Activated CD4-positive, alpha-beta T cell treated with anti-CD3 and anti-CD28 coated beads, Interleukin-2, amount 10 ng/mL, durations not matched to agents 7 days and 5 days (primary cell): Measurements from ENCODE around the gene HELZ. TPM values are rescaled to one million over a fixed set of nuclear protein-coding genes. Genes with fewer than 3 reads are reported as not detected.
"Not testable (repeated sequence)": the region's sequence is repeated elsewhere in the genome, so short reads cannot be mapped to it uniquely, and the experiment has no call there.

Source experiments
- CTCF ChIA-PET: fragments of 350-600 bp; sonication (Branson Sonifier 250); formaldehyde crosslinking; loops from one replicate; lab custom pipeline; 2021; ENCODE audit warnings: antibody characterized with exemption; lab: Charles Lee
- POLR2A ChIA-PET: fragments of 350-600 bp; sonication (Branson Sonifier 250); formaldehyde crosslinking; loops from one replicate; lab custom pipeline; 2021; ENCODE audit warnings: antibody characterized with exemption; lab: Charles Lee
- DNase-seq: peaks from one replicate; pipeline ENCODE4 v3.0.0-alpha.2; 2020
- H3K27ac Mint-ChIP-seq: one replicate; pipeline ENCODE4 v1.8.0; 2021; ENCODE audit warnings: mild to moderate bottlenecking, moderate library complexity, mixed read lengths
- H3K27me3 Mint-ChIP-seq: one replicate; pipeline ENCODE4 v1.8.0; 2021; ENCODE audit warnings: mixed read lengths
- H3K36me3 Mint-ChIP-seq: one replicate; pipeline ENCODE4 v1.8.0; 2021; ENCODE audit warnings: low read depth, mixed read lengths
- H3K4me1 Mint-ChIP-seq: one replicate; pipeline ENCODE4 v1.8.0; 2021; ENCODE audit warnings: mixed read lengths
- H3K4me3 Mint-ChIP-seq: one replicate; pipeline ENCODE4 v1.8.0; 2021; ENCODE audit warnings: mild to moderate bottlenecking, moderate library complexity, mixed read lengths
- H3K9me3 Mint-ChIP-seq: one replicate; pipeline ENCODE4 v1.8.0; 2021; ENCODE audit warnings: mixed read lengths
- total RNA-seq, 2 experiments: library from RNA; stranded (reverse); gene quantifications; one replicate each; pipeline ENCODE4 v1.2.3, GENCODE V29; 2021

Gene HELZ
- total RNA-seq, 2 experiments from 2014 or later = 76.8 to 77.3 TPM

DNA sequence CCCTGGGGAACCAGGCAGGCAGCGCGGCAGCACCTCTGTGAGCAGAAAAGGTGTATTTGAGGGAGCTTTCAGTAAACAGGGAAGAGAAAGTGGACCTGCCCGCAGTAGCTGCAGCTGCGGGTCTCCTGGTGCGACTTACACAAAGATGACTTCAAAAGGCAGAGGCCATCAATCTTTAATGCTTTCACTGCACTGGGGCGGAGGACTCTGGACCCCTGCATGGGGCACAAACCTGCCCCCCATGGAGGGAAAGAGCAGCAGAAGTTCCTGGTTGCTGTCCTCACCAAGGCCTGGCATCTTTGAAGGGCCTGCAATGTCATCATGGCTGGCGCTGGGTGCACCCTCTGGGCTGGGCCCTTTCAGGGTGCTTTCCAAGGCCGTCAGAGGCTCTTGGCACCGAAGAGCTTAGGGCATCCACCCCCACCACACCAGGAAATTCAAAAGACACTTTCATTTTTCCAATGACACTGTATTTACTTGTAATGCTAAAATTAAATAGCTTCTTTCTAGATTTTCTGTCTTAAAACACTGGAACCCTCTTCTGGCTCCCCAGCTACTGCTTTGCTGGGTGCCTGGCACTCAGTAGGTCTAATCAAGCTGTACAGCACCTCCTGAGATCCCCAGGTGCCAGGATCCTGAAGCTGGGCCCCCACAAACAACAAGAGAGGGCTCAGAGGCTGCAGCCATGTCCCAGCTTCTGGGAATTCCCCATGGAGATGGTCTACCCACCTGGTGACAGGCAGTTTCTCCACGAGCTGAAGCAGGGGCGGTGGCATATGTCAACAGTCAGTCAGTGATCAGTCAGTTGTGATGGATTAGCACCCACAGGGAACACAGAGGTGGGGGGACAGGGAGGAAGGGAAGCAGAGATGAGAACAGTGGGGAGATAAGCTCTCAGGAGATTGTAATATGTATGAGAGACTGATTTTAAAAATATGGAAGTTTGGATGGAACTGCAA is 202.8 kb downstream of the HELZ start:
- POLR2A ChIA-PET = no interaction called here
- Mint-ChIP-seq H3K27me3 (no peaks in the 10 kb centered on the region), H3K27ac (no peak overlapping the region), H3K9me3 (peaks cover under 1% of the 10 kb centered on the region), H3K4me3 (no peak overlapping the region), H3K4me1 (no peaks in the 10 kb centered on the region), H3K36me3 (no peaks in the 10 kb centered on the region)
- no peak for DNase-seq
- CTCF ChIA-PET = no interaction called here

DNA sequence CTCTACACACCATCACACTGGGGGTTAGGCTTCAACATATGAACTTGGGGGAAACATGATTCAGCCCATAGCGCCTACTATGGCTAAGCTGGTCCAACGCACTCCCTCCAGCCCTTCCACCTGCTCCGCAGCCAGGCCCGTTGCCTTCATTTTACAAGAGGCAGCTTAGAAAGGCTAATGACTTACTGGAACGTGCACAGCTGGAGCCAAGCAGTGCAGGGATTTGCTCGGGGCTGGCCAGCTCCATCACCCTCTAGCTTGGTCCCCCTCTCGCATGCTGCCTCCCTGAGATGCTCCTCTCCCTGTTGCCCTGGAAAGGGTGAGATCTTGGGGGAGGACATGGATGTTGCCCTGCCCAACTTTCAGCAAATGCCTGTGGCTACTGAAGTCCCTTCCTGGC is 203.5 kb downstream of the HELZ start:
- Mint-ChIP-seq H3K9me3 (no peaks in the 10 kb centered on the region), H3K36me3 (no peaks in the 10 kb centered on the region), H3K4me1 (no peaks in the 10 kb centered on the region), H3K27me3 (peaks cover under 1% of the 10 kb centered on the region), H3K4me3 (no peak overlapping the region), H3K27ac (no peak overlapping the region)
- ChIA-PET CTCF (no interaction called here), POLR2A (no interaction called here)
- no peak for DNase-seq

DNA sequence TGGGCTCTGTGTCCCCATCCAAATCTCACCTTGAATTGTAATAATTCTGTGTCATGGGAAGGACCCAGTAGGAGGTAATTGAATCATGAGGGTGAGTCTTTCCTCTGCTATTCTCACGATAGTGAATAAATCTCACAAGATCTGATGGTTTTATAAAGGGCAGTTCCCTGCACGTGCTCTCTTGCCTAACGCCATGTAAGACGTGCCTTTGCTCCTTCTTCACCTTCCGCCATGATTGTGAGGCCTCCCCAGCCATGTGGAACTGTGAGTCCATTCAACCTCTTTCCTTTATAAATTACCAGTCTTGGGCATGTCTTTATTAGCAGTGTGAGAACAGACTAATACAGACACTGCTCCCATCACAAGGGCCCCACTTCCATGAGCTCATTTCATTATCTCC is 203.9 kb downstream of the HELZ start:
- POLR2A ChIA-PET, H3K27me3 Mint-ChIP-seq, H3K36me3 Mint-ChIP-seq, H3K4me3 Mint-ChIP-seq, H3K27ac Mint-ChIP-seq, H3K4me1 Mint-ChIP-seq, CTCF ChIA-PET, H3K9me3 Mint-ChIP-seq, DNase-seq: not testable (repeated sequence)

DNA sequence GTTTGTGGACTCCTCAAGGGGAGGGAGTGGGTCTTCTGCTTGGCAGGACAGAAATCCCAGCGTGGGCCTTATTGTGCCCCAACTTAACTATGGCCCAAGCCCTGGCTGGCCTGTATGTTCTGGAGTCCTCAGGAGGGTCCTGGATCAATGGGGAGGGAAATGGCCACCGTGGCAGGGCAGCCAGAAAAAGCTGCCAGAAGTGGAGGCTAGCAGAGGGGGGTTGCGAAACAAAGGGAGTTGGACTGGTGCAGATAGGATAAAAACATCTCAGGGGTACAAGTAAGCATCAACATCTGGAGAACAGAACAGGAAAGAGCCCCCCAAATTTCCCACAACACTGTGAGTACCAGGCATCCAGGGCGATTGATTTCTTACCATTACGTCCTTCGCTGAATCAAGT is 204.3 kb downstream of the HELZ start:
- ChIA-PET CTCF (no interaction called here), POLR2A (no interaction called here)
- no peak for DNase-seq
- H3K36me3 Mint-ChIP-seq = no peaks in the 10 kb centered on the region
- H3K27ac Mint-ChIP-seq = no peak overlapping the region
- no peaks in the 10 kb centered on the region for H3K4me1 Mint-ChIP-seq
- no peaks in the 10 kb centered on the region for H3K9me3 Mint-ChIP-seq
- H3K4me3 Mint-ChIP-seq = no peak overlapping the region
- peaks cover 4% of the 10 kb centered on the region for H3K27me3 Mint-ChIP-seq

DNA sequence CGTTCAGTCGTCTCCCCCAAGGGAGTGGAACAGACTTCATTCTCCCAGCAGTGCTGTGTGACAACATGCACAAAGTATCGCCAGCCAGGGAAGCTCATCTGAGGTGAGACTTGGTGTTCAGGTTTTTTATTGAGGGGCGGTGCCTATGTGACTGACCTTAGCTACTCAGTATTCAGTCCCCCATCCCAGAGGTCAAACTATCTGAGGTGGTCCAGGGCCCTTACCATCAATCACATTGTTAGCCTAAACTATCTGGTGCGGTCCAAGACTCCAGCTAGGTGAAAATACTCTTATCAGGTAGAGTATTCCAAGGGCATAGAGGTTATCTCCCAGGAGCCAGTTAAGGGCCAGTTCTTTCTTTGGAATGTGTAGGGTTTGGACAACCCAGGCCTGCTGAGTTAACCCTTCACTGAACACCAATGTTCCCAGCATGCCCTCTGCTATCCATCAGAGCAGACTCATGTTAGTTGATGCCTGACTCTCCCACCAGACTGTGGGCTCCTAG is 206.1 kb downstream of the HELZ start:
- peaks cover 6% of the 10 kb centered on the region for H3K27me3 Mint-ChIP-seq
- POLR2A ChIA-PET = no interaction called here

DNA sequence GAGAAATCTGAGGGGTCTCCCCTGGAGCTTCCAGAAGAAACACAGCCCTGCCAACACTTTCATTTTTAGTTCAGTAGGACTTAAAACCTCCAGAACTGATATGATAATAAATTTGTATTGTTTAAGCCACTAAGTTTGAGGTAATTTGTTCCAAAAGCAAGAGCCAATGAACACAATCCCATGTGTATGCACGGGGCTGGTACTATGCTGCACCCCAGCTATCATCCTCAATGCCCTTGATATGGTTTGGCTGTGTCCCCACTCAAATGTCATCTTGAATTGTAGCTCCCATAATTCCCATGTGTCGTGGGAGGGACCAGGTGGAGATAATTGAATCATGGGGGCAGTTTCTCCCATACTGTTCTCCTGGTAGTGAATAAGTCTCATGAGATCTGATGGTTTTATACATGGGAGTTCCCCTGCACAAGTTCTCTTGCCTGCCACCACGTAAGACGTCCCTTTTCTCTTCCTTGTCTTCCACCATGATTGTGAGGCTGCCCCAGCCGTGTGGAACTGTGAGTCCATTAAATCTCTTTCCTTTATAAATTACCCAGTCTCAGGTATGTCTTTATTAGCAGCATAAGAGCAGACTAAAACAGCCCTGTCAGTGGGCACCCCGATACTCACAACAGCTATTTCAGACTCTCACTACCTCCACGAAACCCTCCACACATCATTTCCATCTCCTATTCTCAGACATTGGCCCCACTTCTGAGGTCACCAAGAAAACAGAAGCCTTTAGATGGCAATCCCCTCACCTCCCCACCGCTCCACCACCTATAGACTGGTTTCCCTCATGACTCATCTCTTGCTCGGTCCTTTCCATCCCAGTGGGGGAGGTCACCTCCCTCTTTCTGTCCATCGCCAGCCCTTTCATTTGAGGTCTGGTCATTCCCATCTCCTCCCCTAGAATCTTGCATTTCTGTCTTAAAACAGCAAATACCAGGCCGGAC is 209.6 kb downstream of the HELZ start:
- no peaks in the 10 kb centered on the region for H3K9me3 Mint-ChIP-seq
- no peak for DNase-seq
- ChIA-PET CTCF (no interaction called here), POLR2A (no interaction called here)
- no peaks in the 10 kb centered on the region for H3K4me1 Mint-ChIP-seq
- no peaks in the 10 kb centered on the region for H3K36me3 Mint-ChIP-seq
- H3K27me3 Mint-ChIP-seq = peaks cover 6% of the 10 kb centered on the region
- H3K27ac Mint-ChIP-seq = no peak overlapping the region
- H3K4me3 Mint-ChIP-seq = no peak overlapping the region

More for the DNA sequence above, 206.1 kb downstream of the HELZ start:
- H3K4me1 Mint-ChIP-seq = no peaks in the 10 kb centered on the region
- CTCF ChIA-PET = no interaction called here
- H3K36me3 Mint-ChIP-seq = no peaks in the 10 kb centered on the region
- no peaks in the 10 kb centered on the region for H3K9me3 Mint-ChIP-seq
- no peak for DNase-seq
- H3K27ac Mint-ChIP-seq = no peak overlapping the region
- H3K4me3 Mint-ChIP-seq = no peak overlapping the region

DNA sequence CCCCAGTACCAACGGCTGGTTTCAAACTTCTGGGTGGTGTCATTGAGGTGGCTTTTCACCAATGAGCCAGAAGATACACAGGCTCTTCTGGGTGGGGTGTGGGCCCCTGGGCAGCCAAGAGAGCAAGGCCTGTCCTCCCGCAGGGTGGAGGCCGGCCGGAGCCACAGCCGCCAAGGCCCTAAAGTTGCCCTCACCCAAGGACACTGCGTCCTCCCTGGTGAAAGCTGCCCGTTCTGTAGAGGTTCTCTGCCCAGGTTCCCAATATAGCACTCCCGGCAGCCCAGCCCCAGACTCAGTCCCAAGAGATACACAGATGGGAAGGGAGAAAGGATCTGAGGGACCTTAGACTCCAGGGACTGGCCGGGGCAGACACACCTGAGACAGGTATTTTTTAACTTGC is 211.4 kb downstream of the HELZ start:
- H3K27ac Mint-ChIP-seq = no peak overlapping the region
- DNase-seq = no peak
- peaks cover 6% of the 10 kb centered on the region for H3K27me3 Mint-ChIP-seq
- ChIA-PET CTCF (no interaction called here), POLR2A (no interaction called here)
- no peaks in the 10 kb centered on the region for H3K36me3 Mint-ChIP-seq
- no peak overlapping the region for H3K4me3 Mint-ChIP-seq
- H3K9me3 Mint-ChIP-seq = no peaks in the 10 kb centered on the region
- no peaks in the 10 kb centered on the region for H3K4me1 Mint-ChIP-seq

DNA sequence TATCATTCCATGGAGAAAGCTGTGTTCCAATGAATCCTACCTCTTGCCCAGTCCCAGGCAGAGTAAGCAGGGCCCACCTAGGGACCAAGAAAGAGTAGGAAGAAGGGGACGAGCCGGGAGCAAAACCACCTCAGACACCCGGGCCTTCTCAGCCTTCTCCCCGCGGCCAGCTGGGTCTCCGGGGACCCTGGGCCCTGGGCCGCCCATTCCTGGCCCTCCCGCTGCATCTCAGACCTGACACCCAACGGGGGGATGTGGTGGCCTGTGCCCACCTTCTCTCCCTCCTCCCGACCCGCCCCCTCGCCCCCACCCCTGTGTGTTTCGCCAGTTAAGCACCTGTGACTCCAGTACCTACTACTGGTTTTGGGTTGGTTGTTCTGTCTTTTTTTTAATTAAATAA is 212.0 kb downstream of the HELZ start:
- POLR2A ChIA-PET = no interaction called here
- no peak for DNase-seq
- H3K4me1 Mint-ChIP-seq = no peaks in the 10 kb centered on the region
- H3K9me3 Mint-ChIP-seq = no peaks in the 10 kb centered on the region
- H3K36me3 Mint-ChIP-seq = no peaks in the 10 kb centered on the region
- no peak overlapping the region for H3K4me3 Mint-ChIP-seq
- H3K27ac Mint-ChIP-seq = no peak overlapping the region
- CTCF ChIA-PET = no interaction called here
- peaks cover 6% of the 10 kb centered on the region for H3K27me3 Mint-ChIP-seq

DNA sequence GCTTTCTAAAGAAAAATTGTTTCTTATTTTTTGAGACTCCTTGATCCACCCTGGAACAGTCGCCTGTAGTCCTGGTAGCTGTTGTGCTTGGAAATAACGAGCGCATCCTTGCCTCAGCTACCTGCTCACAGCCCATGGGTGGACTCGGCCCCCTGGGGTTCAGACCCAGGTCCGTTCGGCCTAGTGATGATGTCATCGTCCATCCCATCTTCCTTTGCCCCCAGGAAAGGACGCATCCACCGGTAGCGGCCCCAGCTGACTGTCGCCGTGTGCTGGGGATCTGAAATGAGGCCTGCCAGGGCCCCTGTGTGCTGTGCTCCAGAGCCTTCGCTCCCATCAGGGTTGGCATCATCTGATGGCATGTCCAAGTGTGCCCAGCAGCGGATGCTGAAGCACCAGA is 212.6 kb downstream of the HELZ start:
- ChIA-PET POLR2A (no interaction called here), CTCF (no interaction called here)
- Mint-ChIP-seq H3K27me3 (peaks cover 6% of the 10 kb centered on the region), H3K36me3 (no peaks in the 10 kb centered on the region), H3K4me1 (no peaks in the 10 kb centered on the region), H3K4me3 (no peak overlapping the region), H3K27ac (no peak overlapping the region), H3K9me3 (no peaks in the 10 kb centered on the region)
- no peak for DNase-seq

DNA sequence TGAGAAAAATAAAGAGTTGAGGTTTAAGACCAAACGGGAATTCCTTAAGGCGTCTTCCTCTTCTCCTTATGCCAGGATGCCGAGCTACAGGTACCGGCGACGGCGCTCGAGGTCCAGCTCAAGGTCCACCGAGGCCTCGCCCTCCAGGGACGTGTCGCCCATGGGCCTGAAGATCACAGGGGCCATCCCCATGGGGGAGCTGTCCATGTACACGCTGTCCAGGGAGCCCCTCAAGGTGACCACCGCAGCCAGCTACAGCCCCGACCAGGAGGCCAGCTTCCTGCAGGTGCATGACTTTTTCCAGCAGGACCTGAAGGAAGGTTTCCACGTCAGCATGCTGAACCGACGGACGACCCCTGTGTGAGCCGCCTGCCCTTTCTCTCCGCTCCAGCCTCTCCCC is 214.4 kb downstream of the HELZ start:
- H3K27ac Mint-ChIP-seq = no peak overlapping the region
- DNase-seq = no peak
- H3K9me3 Mint-ChIP-seq = no peaks in the 10 kb centered on the region
- CTCF ChIA-PET = no interaction called here
- H3K4me1 Mint-ChIP-seq = no peaks in the 10 kb centered on the region
- no peaks in the 10 kb centered on the region for H3K36me3 Mint-ChIP-seq
- POLR2A ChIA-PET = no interaction called here
- peaks cover 2% of the 10 kb centered on the region for H3K27me3 Mint-ChIP-seq
- H3K4me3 Mint-ChIP-seq = no peak overlapping the region

DNA sequence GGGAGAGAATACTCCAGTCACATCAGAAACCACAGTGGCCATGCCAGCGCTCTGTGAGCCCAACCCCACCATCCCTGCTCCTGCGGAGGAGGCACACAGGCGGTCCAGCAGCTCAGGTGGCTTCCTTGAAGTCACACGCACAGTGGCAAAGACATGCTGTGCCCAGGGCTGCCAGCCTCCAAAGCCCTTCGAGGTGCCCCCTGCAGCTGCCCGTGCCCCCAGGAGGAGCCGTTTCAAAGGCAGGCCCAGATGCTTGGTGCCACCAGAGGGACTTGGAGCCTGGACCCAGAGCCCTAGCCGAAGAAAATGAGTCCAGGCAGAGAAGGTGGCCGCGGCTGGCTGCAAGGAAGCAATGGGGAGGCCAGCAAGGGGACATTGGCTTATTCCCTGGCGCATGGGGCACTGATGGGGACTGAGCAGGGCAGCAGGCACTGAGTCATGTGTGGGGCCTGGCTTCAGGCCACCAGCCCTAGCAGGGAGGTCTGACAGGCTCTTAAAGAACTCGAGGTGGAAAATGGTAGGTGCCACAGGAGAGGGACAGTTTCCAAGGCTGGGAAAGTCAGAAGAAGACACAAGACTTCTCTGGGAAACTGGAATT is 217.9 kb downstream of the HELZ start:
- Mint-ChIP-seq H3K27me3 (no peaks in the 10 kb centered on the region), H3K36me3 (no peaks in the 10 kb centered on the region), H3K27ac (no peak overlapping the region), H3K4me1 (no peaks in the 10 kb centered on the region), H3K4me3 (no peak overlapping the region), H3K9me3 (no peaks in the 10 kb centered on the region)
- ChIA-PET POLR2A (no interaction called here), CTCF (no interaction called here)
- no peak for DNase-seq

DNA sequence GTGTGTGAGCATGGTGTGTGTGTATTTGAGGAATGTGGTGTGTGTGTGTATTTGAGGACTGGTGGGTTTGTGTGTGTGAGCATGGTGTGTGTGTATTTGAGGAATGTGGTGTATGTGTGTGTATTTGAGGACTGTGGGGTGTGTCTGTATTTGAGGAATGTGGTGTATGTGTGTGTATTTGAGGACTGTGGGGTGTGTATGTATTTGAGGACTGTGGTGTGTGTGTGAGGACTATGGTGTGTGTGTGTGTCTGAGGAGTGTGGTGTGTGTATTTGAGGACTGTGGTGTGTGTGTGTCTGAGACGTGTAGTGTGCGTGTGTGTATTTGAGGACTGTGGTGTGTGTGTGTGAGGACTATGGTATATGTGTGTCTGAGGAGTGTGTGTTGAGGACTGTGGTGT is 218.7 kb downstream of the HELZ start:
- no peak overlapping the region for H3K4me3 Mint-ChIP-seq
- no peak for DNase-seq
- no peaks in the 10 kb centered on the region for H3K4me1 Mint-ChIP-seq
- no peaks in the 10 kb centered on the region for H3K9me3 Mint-ChIP-seq
- POLR2A ChIA-PET = no interaction called here
- CTCF ChIA-PET = no interaction called here
- H3K36me3 Mint-ChIP-seq = no peaks in the 10 kb centered on the region
- no peaks in the 10 kb centered on the region for H3K27me3 Mint-ChIP-seq
- no peak overlapping the region for H3K27ac Mint-ChIP-seq
